Upper lobe of left lung (tissue), 4 donors: Measurements from ENCODE around the gene PPEF2.

ENCODE experiments used
- CTCF ChIP-seq, 6 experiments: fragments of 450-650 bp in 4 of 6; fragments of 200-600 bp in 2 of 6; sonication (generic) in 2 of 6; IDR thresholded peaks; one replicate each; pipeline ENCODE4 v1.5.1; 2016 to 2019; ENCODE audit warnings: antibody characterized with exemption in 6 of 6
- EP300 ChIP-seq, 4 donors: sonication (generic); formaldehyde crosslinking; IDR thresholded peaks; one replicate each; pipeline ENCODE4 v1.5.1; 2017; ENCODE audit warnings: antibody characterized with exemption in 4 of 4, control low read depth in 2 of 4
- POLR2A ChIP-seq, 4 donors: fragments of 450-650 bp; IDR thresholded peaks; one replicate each; pipeline ENCODE4 v1.5.1; 2016 to 2017; ENCODE audit warnings: antibody characterized with exemption in 4 of 4, mild to moderate bottlenecking in 2 of 4
- POLR2AphosphoS5 ChIP-seq, 2 donors: sonication (generic); formaldehyde crosslinking; IDR thresholded peaks; one replicate each; pipeline ENCODE4 v1.5.1; 2017; ENCODE audit warnings: antibody characterized with exemption in 2 of 2

DNA sequence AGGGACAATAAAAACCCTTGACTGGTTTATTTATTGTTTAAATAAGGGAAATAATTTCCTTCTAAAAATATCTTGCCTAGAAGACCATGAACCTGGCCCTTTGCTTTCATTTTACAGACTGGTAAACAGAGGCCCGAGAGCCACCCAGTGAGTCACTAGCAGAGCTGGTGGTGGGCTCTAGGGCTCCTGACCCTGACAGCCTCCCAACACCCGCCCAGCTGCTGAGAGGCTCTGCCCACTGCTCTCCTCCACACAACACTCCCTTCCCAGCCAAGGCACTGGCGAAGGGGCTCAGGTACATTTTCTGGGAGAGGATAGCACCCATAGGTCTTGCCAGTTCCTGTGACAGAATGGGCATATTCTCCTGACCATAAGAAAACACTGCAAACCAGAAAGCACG lies 18.1 kb upstream of the PPEF2 start:
- TF ChIP-seq POLR2A (IDR thresholded peaks at IDR 0.05) (no peak), CTCF (IDR thresholded peaks at IDR 0.05) (no peak), POLR2AphosphoS5 (IDR thresholded peaks at IDR 0.05) (no peak), EP300 (IDR thresholded peaks at IDR 0.05) (no peak)
